WTC11 (cell line): ENCODE results near the gene TBC1D1. TPM values are rescaled to one million over a fixed set of nuclear protein-coding genes. Genes with fewer than 3 reads are reported as not detected.

Experiments used
- ATAC-seq: fragments of 200-7000 bp; cut with Tn5 transposase; 2 replicates; pipeline ENCODE4 v1.10.0; 2021; ENCODE audit warnings: mild to moderate bottlenecking, moderate library complexity
- CTCF ChIA-PET: fragments of 300-600 bp; sonication (Branson Sonifier 250); formaldehyde crosslinking; loops from one replicate; lab custom pipeline; 2021; ENCODE audit warnings: antibody characterized with exemption; lab: Charles Lee
- POLR2A ChIA-PET: fragments of 350-600 bp; sonication (Branson Sonifier 250); formaldehyde crosslinking; loops from one replicate; lab custom pipeline; 2021; ENCODE audit warnings: antibody characterized with exemption; lab: Charles Lee
- DNase-seq: peaks from one replicate; pipeline ENCODE4 v3.0.0; 2021; ENCODE audit warnings: low spot score
- H3K27ac Mint-ChIP-seq: 2 replicates; pipeline ENCODE4 v1.8.0; 2021; ENCODE audit warnings: mixed read lengths
- H3K27me3 Mint-ChIP-seq: 2 replicates; pipeline ENCODE4 v1.8.0; 2021; ENCODE audit warnings: low read depth, mild to moderate bottlenecking, moderate library complexity, mixed read lengths
- H3K36me3 Mint-ChIP-seq: 2 replicates; pipeline ENCODE4 v1.8.0; 2021; ENCODE audit warnings: mixed read lengths
- H3K4me1 Mint-ChIP-seq: 2 replicates; pipeline ENCODE4 v1.8.0; 2022; ENCODE audit warnings: mixed read lengths
- H3K4me3 Mint-ChIP-seq: 2 replicates; pipeline ENCODE4 v1.8.0; 2021; ENCODE audit warnings: mild to moderate bottlenecking, moderate library complexity, mixed read lengths
- H3K9me3 Mint-ChIP-seq: 2 replicates; pipeline ENCODE4 v1.8.0; 2021; ENCODE audit warnings: mixed read lengths
- AFF4 ChIP-seq: sonication (generic); formaldehyde crosslinking; IDR thresholded peaks from 2 replicates; pipeline ENCODE4 v1.8.1; 2023; ENCODE audit warnings: mild to moderate bottlenecking, missing genetic modification reagents, borderline replicate concordance
- ARID4B ChIP-seq: sonication (generic); formaldehyde crosslinking; IDR thresholded peaks from 2 replicates; pipeline ENCODE4 v1.8.0; 2023; ENCODE audit warnings: missing genetic modification reagents, mild to moderate bottlenecking, borderline replicate concordance
- CBFB ChIP-seq: sonication (generic); formaldehyde crosslinking; IDR thresholded peaks from 2 replicates; pipeline ENCODE4 v1.8.1; 2022; ENCODE audit warnings: mild to moderate bottlenecking, low read depth, missing genetic modification reagents
- E2F5 ChIP-seq: sonication (generic); formaldehyde crosslinking; IDR thresholded peaks from 2 replicates; pipeline ENCODE4 v1.8.1; 2022; ENCODE audit warnings: mild to moderate bottlenecking, moderate library complexity, missing genetic modification reagents
- FOXP4 ChIP-seq: sonication (generic); formaldehyde crosslinking; IDR thresholded peaks from 2 replicates; pipeline ENCODE4 v1.8.0; 2022; ENCODE audit warnings: mild to moderate bottlenecking, missing genetic modification reagents
- IRF2 ChIP-seq: sonication (generic); formaldehyde crosslinking; IDR thresholded peaks from 2 replicates; pipeline ENCODE4 v1.8.0; 2022; ENCODE audit warnings: low read depth, missing genetic modification reagents, borderline replicate concordance
- MYBL2 ChIP-seq: sonication (generic); formaldehyde crosslinking; IDR thresholded peaks from 2 replicates; pipeline ENCODE4 v1.8.1; 2023; ENCODE audit warnings: mild to moderate bottlenecking, moderate library complexity, missing genetic modification reagents
- PRDM15 ChIP-seq: sonication (generic); formaldehyde crosslinking; IDR thresholded peaks from 2 replicates; pipeline ENCODE4 v1.8.0; 2022; ENCODE audit warnings: missing genetic modification reagents
- SMAD3 ChIP-seq: sonication (generic); formaldehyde crosslinking; IDR thresholded peaks from 2 replicates; pipeline ENCODE4 v1.8.0; 2022; ENCODE audit warnings: missing genetic modification reagents, mild to moderate bottlenecking, borderline replicate concordance
- SMAD4 ChIP-seq: sonication (generic); formaldehyde crosslinking; IDR thresholded peaks from 2 replicates; pipeline ENCODE4 v1.8.0; 2022; ENCODE audit warnings: mild to moderate bottlenecking, missing genetic modification reagents
- TCF7 ChIP-seq: sonication (generic); formaldehyde crosslinking; IDR thresholded peaks from 2 replicates; pipeline ENCODE4 v1.8.0; 2022; ENCODE audit warnings: mild to moderate bottlenecking, low read depth, missing genetic modification reagents, moderate library complexity
- USF1 ChIP-seq: sonication (generic); formaldehyde crosslinking; IDR thresholded peaks from 2 replicates; pipeline ENCODE4 v1.8.0; 2022; ENCODE audit warnings: mild to moderate bottlenecking, missing genetic modification reagents
- ZNF138 ChIP-seq: sonication (generic); formaldehyde crosslinking; conservative IDR thresholded peaks from 2 replicates; pipeline ENCODE4 v1.8.1; 2022; ENCODE audit warnings: mild to moderate bottlenecking, moderate library complexity, missing genetic modification reagents
- ZNF396 ChIP-seq: fragments of 250-450 bp; sonication (Bioruptor Pico); IDR thresholded peaks from 2 replicates; pipeline ENCODE4 v1.8.0; 2021; ENCODE audit warnings: mild to moderate bottlenecking, moderate library complexity, borderline replicate concordance
- total RNA-seq: library from RNA; stranded (reverse); gene quantifications from 3 replicates; pipeline ENCODE4 v1.2.3, GENCODE V29; 2021

TBC1D1 gene
- total RNA-seq, 1 experiment from 2014 or later: 134 TPM

- ChIA-PET CTCF (no interaction called here), POLR2A (no interaction called here)
- no peak for DNase-seq
- Mint-ChIP-seq H3K36me3 (peaks cover 31% of the 10 kb centered on the region), H3K4me3 (no peak overlapping the region), H3K27ac (no peak overlapping the region), H3K9me3 (no peaks in the 10 kb centered on the region), H3K4me1 (peaks cover 34% of the 10 kb centered on the region), H3K27me3 (no peaks in the 10 kb centered on the region)
- TF ChIP-seq ARID4B (CRISPR knock-in tag): no peak
- TF ChIP-seq USF1 (CRISPR knock-in tag): no peak
- TF ChIP-seq CBFB (CRISPR knock-in tag): no peak
- no peak for TF ChIP-seq ZNF138 (CRISPR knock-in tag)
- TF ChIP-seq IRF2: no peak
- TF ChIP-seq FOXP4 (CRISPR knock-in tag): no peak
- no peak for TF ChIP-seq PRDM15 (CRISPR knock-in tag)
- TF ChIP-seq SMAD3 (CRISPR knock-in tag): no peak
- ATAC-seq: no peak
Observed at GRCh38 chr4:38107818-38108217, 216.9 kb downstream of the TBC1D1 start.

GRCh38 chr4:38109370-38109769, 218.5 kb downstream of the TBC1D1 start:
- ChIA-PET CTCF (no interaction called here), POLR2A (no interaction called here)
- Mint-ChIP-seq H3K4me1 (peaks cover 49% of the 10 kb centered on the region), H3K27ac (peak overlapping the region; percentile 9), H3K4me3 (no peak overlapping the region), H3K9me3 (no peaks in the 10 kb centered on the region), H3K27me3 (no peaks in the 10 kb centered on the region), H3K36me3 (peaks cover 23% of the 10 kb centered on the region)
- no peak for TF ChIP-seq SMAD4 (CRISPR knock-in tag)
- no peak for TF ChIP-seq ARID4B (CRISPR knock-in tag)
- TF ChIP-seq TCF7 (CRISPR knock-in tag): no peak
- no peak for TF ChIP-seq ZNF396
- TF ChIP-seq E2F5 (CRISPR knock-in tag): no peak
- no peak for TF ChIP-seq AFF4 (CRISPR knock-in tag)
- TF ChIP-seq MYBL2 (CRISPR knock-in tag): no peak
- no peak for ATAC-seq
- DNase-seq: no peak
